H9 (cell line): ENCODE measurements around the gene INSYN1. TPM values are rescaled to one million over a fixed set of nuclear protein-coding genes. Genes with fewer than 3 reads are reported as not detected.

Source experiments
- DNase-seq: peaks from one replicate; pipeline ENCODE4 v3.0.0-alpha.2; 2017
- H2AFZ ChIP-seq: one replicate; pipeline ENCODE4 v1.6.1; 2013; ENCODE audit warnings: mild to moderate bottlenecking, low read length, control low read depth, moderate library complexity
- H2AK5ac ChIP-seq: 2 replicates; pipeline ENCODE4 v1.6.1; 2013; ENCODE audit warnings: low read length, control low read depth, mixed read lengths; ENCODE audit not compliant: insufficient read length
- H2BK120ac ChIP-seq: one replicate; pipeline ENCODE4 v1.6.1; 2013; ENCODE audit warnings: low read depth, mild to moderate bottlenecking, low read length, control low read depth, inconsistent platforms; ENCODE audit not compliant: poor library complexity, severe bottlenecking
- H2BK12ac ChIP-seq: 2 replicates; pipeline ENCODE4 v1.6.1; 2013; ENCODE audit warnings: low read length, control low read depth, mixed read lengths, low read depth; ENCODE audit not compliant: insufficient read length
- H2BK15ac ChIP-seq: 2 replicates; pipeline ENCODE4 v1.6.1; 2013; ENCODE audit warnings: low read depth, low read length, control low read depth
- H2BK20ac ChIP-seq: one replicate; pipeline ENCODE4 v1.6.1; 2013; ENCODE audit warnings: low read depth, mild to moderate bottlenecking, low read length, control low read depth, inconsistent platforms; ENCODE audit not compliant: poor library complexity, severe bottlenecking
- H2BK5ac ChIP-seq: 2 replicates; pipeline ENCODE4 v1.6.1; 2013; ENCODE audit warnings: low read length, control low read depth, mixed read lengths; ENCODE audit not compliant: insufficient read length
- H3K14ac ChIP-seq: 2 replicates; pipeline ENCODE4 v1.6.1; 2013; ENCODE audit warnings: low read length, control low read depth; ENCODE audit not compliant: insufficient read depth
- H3K18ac ChIP-seq: 2 replicates; pipeline ENCODE4 v1.6.1; 2013; ENCODE audit warnings: low read depth, mild to moderate bottlenecking, mixed read lengths, low read length, control low read depth; ENCODE audit not compliant: insufficient read length
- H3K23ac ChIP-seq: 2 replicates; pipeline ENCODE4 v1.6.1; 2013; ENCODE audit warnings: low read length, control low read depth, mixed read lengths, low read depth; ENCODE audit not compliant: insufficient read length
- H3K23me2 ChIP-seq: 2 replicates; pipeline ENCODE4 v1.6.1; 2013; ENCODE audit warnings: low read depth, mild to moderate bottlenecking, mixed read lengths, low read length, control low read depth; ENCODE audit not compliant: insufficient read length, poor library complexity, severe bottlenecking
- H3K27ac ChIP-seq: 2 replicates; pipeline ENCODE4 v1.5.1; 2013; ENCODE audit warnings: low read length, control low read depth, mixed read lengths, low read depth; ENCODE audit not compliant: insufficient read length
- H3K27me3 ChIP-seq: 2 replicates; pipeline ENCODE4 v1.6.1; 2013; ENCODE audit warnings: low read length, control low read depth, inconsistent platforms; ENCODE audit not compliant: insufficient read depth
- H3K4ac ChIP-seq: 2 replicates; pipeline ENCODE4 v1.6.1; 2013; ENCODE audit warnings: low read depth, mild to moderate bottlenecking, control low read depth, inconsistent platforms, low read length, moderate library complexity
- H3K4me1 ChIP-seq: 2 replicates; pipeline ENCODE4 v1.6.1; 2013; ENCODE audit warnings: low read length, control low read depth, inconsistent platforms; ENCODE audit not compliant: insufficient read depth
- H3K4me2 ChIP-seq: 2 replicates; pipeline ENCODE4 v1.6.1; 2013; ENCODE audit warnings: low read length, control low read depth, mixed read lengths; ENCODE audit not compliant: insufficient read length, insufficient read depth
- H3K56ac ChIP-seq: 2 replicates; pipeline ENCODE4 v1.6.1; 2013; ENCODE audit warnings: low read depth, mild to moderate bottlenecking, mixed read lengths, low read length, control low read depth; ENCODE audit not compliant: insufficient read length
- H3K79me1 ChIP-seq: 2 replicates; pipeline ENCODE4 v1.6.1; 2013; ENCODE audit warnings: low read depth, mild to moderate bottlenecking, moderate library complexity, low read length, control low read depth, inconsistent platforms; ENCODE audit not compliant: insufficient read depth, poor library complexity, severe bottlenecking
- H3K79me2 ChIP-seq: 2 replicates; pipeline ENCODE4 v1.6.1; 2013; ENCODE audit warnings: low read length, control low read depth, inconsistent platforms; ENCODE audit not compliant: insufficient read depth
- H3K9ac ChIP-seq: 2 replicates; pipeline ENCODE4 v1.6.1; 2013; ENCODE audit warnings: low read length, control low read depth, mixed read lengths; ENCODE audit not compliant: insufficient read length; ENCODE audit errors: extremely low read depth
- H3K9me3 ChIP-seq: one replicate; pipeline ENCODE4 v1.6.1; 2013; ENCODE audit warnings: low read depth, low read length, inconsistent platforms; ENCODE audit not compliant: control insufficient read depth
- H3T11ph ChIP-seq: one replicate; pipeline ENCODE4 v1.6.1; 2013; ENCODE audit warnings: mild to moderate bottlenecking, low read length, control low read depth, inconsistent platforms
- H4K20me1 ChIP-seq: one replicate; pipeline ENCODE4 v1.6.1; 2013; ENCODE audit not compliant: control insufficient read depth, insufficient read length, insufficient read depth
- H4K5ac ChIP-seq: 2 replicates; pipeline ENCODE4 v1.6.1; 2013; ENCODE audit warnings: low read depth, mild to moderate bottlenecking, mixed read lengths, low read length, control low read depth; ENCODE audit not compliant: insufficient read length
- H4K8ac ChIP-seq: replicated peaks from 2 replicates; pipeline ENCODE4 v1.6.1; 2013; ENCODE audit warnings: low read length, control low read depth, mixed read lengths, low read depth; ENCODE audit not compliant: insufficient read length
- H4K91ac ChIP-seq: 2 replicates; pipeline ENCODE4 v1.6.1; 2013; ENCODE audit warnings: low read depth, mild to moderate bottlenecking, moderate library complexity, mixed read lengths, low read length, control low read depth; ENCODE audit not compliant: insufficient read length
- H3K27ac Mint-ChIP-seq, 3 experiments: 2 replicates in 2 of 3; 3 replicates in 1 of 3; pipeline ENCODE4 v1.8.0; 2020 to 2021; ENCODE audit warnings: mixed read lengths in 3 of 3, mild to moderate bottlenecking in 1 of 3, moderate library complexity in 1 of 3
- H3K27me3 Mint-ChIP-seq: 2 replicates; pipeline ENCODE4 v1.8.0; 2021; ENCODE audit warnings: low read depth, mild to moderate bottlenecking, moderate library complexity, mixed read lengths
- H3K36me3 Mint-ChIP-seq, 3 experiments: 2 replicates in 2 of 3; 3 replicates in 1 of 3; pipeline ENCODE4 v1.8.0; 2020 to 2021; ENCODE audit warnings: low read depth in 3 of 3, mixed read lengths in 3 of 3; ENCODE audit not compliant: insufficient read depth in 1 of 3
- H3K4me1 Mint-ChIP-seq, 2 experiments: 2 replicates each; pipeline ENCODE4 v1.8.0; 2020; ENCODE audit warnings: mixed read lengths in 2 of 2
- H3K4me3 Mint-ChIP-seq, 2 experiments: 2 replicates in 1 of 2; 3 replicates in 1 of 2; pipeline ENCODE4 v1.8.0; 2020 to 2021; ENCODE audit warnings: mild to moderate bottlenecking in 2 of 2, mixed read lengths in 2 of 2, moderate library complexity in 1 of 2
- H3K9me3 Mint-ChIP-seq, 2 experiments: 2 replicates in 1 of 2; 3 replicates in 1 of 2; pipeline ENCODE4 v1.8.0; 2020; ENCODE audit warnings: mild to moderate bottlenecking in 2 of 2, mixed read lengths in 2 of 2, moderate library complexity in 1 of 2
- CTCF ChIP-seq: fragments of 200-600 bp; sonication (generic); conservative IDR thresholded peaks from 3 replicates; pipeline ENCODE4 v1.8.0; 2021; ENCODE audit warnings: antibody characterized with exemption, mild to moderate bottlenecking
- total RNA-seq: library from RNA; stranded (reverse); gene quantifications from 2 replicates; pipeline ENCODE4 v1.2.1, GENCODE V29; 2021

Gene INSYN1
- total RNA-seq, 1 experiment from 2014 or later, result 1.9 TPM

- no peaks in the 10 kb centered on the region for H3K79me2 ChIP-seq
- peaks cover 2% of the 10 kb centered on the region; the same call in 1 of the 2 replicates for H3K27me3 ChIP-seq
- no peak overlapping the region for H3K27ac ChIP-seq
- no peak overlapping the region for H3K9ac ChIP-seq
- H3K9me3 ChIP-seq, result no peaks in the 10 kb centered on the region
- no peak overlapping the region for H4K8ac ChIP-seq
- H2BK120ac ChIP-seq, result no peak overlapping the region
- Mint-ChIP-seq H3K27me3 (peaks cover 31% of the 10 kb centered on the region), H3K4me1 (peaks cover 18 to 20% of the 10 kb centered on the region in 2 experiments), H3K27ac (no peak overlapping the region), H3K36me3 (no peaks in the 10 kb centered on the region), H3K9me3 (no peaks in the 10 kb centered on the region), H3K4me3 (no peak overlapping the region)
- no peak overlapping the region for H4K91ac ChIP-seq
- no peak overlapping the region for H3K23ac ChIP-seq
- no peaks in the 10 kb centered on the region for H4K20me1 ChIP-seq
- H3K56ac ChIP-seq, result no peak overlapping the region
- no peak overlapping the region for H3K14ac ChIP-seq
- no peak overlapping the region for H3K18ac ChIP-seq
- H2BK12ac ChIP-seq, result no peak overlapping the region
- H3K79me1 ChIP-seq, result no peaks in the 10 kb centered on the region
- H2BK20ac ChIP-seq, result no peak overlapping the region
- no peak overlapping the region for H4K5ac ChIP-seq
- H3K4me1 ChIP-seq, result peaks cover 11% of the 10 kb centered on the region
- no peak overlapping the region for H2AFZ ChIP-seq
- no peak for DNase-seq
- H3K4me2 ChIP-seq, result no peak overlapping the region
- no peak overlapping the region for H2BK15ac ChIP-seq
- H3K23me2 ChIP-seq, result peaks cover 9% of the 10 kb centered on the region
- no peak overlapping the region for H2AK5ac ChIP-seq
- H2BK5ac ChIP-seq, result no peak overlapping the region
- TF ChIP-seq CTCF, result no peak
- H3K4ac ChIP-seq, result no peak overlapping the region
- no peak overlapping the region for H3T11ph ChIP-seq
These were observed 4.4 kb upstream of the INSYN1 start for GRCh38 chr15:73757571-73757970.
